ENCODE data around the gene TMEM63C.

Gene TMEM63C

DNA sequence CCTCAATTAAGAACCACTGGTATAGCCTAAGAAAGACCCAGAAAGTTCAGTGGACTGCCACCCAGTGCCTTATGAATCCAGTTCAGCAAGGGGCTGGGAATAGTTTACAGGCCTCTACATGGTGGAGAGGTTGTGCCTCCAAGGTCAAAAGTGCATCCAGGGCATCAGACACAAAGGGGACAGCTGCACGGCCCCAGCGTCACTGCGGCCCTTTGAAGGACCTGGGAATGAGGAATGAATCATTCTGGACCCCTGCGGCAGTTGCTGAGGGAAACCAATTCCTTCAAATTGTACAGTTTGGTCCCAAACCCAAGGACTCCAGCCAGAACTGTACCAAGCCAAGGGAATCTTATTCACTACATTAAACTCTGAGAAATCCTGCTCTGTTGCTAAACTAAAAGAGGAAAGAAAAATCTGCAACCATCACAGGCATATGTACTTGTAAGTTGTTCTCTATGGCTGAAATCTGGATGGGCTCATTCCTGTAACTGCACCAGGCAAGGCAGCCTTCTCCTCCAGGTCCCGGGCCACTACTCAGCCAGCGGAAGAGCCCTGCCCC lies 100.3 kb downstream of the TMEM63C start:
- DNase-seq (ENCODE audit: extremely low spot score) = no peak
- TF ChIP-seq CTBP1 (IDR thresholded peaks at IDR 0.05; ENCODE audit: borderline replicate concordance) (no peak), LEF1 (IDR thresholded peaks at IDR 0.05; ENCODE audit: borderline replicate concordance) (no peak), TARDBP (IDR thresholded peaks at IDR 0.05) (no peak), FOXA1 (IDR thresholded peaks at IDR 0.05) (no peak), ZNF384 (IDR thresholded peaks at IDR 0.05) (no peak)
- TF ChIP-seq, protein P1, sequence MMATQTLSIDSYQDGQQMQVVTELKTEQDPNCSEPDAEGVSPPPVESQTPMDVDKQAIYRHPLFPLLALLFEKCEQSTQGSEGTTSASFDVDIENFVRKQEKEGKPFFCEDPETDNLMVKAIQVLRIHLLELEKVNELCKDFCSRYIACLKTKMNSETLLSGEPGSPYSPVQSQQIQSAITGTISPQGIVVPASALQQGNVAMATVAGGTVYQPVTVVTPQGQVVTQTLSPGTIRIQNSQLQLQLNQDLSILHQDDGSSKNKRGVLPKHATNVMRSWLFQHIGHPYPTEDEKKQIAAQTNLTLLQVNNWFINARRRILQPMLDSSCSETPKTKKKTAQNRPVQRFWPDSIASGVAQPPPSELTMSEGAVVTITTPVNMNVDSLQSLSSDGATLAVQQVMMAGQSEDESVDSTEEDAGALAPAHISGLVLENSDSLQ (IDR thresholded peaks at IDR 0.05) = no peak
- CTCF ChIA-PET = no interaction called here
- POLR2A ChIA-PET = no interaction called here

DNA sequence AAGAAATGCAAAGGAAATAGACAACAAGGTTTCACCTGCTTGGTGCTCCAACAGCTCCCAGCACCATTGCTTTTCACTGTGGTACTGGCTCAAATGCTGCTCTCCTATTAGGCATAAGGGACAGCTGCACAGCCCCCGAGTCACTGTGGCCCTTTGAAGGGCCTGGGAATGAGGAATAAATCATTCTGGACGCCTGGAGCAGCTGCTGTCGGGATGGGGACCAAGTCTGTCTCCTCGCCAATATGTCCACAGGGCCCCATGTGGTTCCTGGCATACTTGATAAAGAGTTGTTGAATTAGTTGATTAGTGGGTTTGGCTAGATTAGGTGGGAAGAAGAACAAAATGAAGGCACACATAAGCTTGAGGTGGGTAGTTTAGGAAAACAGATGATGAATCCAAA lies 102.5 kb downstream of the TMEM63C start:
- TF ChIP-seq SUZ12 (IDR thresholded peaks at IDR 0.05) (no peak), CTBP1 (IDR thresholded peaks at IDR 0.05; ENCODE audit: borderline replicate concordance) (no peak), L3MBTL2 (conservative IDR thresholded peaks at IDR 0.05) (no peak), NFRKB (IDR thresholded peaks at IDR 0.05) (no peak), ZNF384 (IDR thresholded peaks at IDR 0.05) (no peak), FOXA1 (IDR thresholded peaks at IDR 0.05) (no peak)
- DNase-seq (ENCODE audit: extremely low spot score) = no peak
- POLR2A ChIA-PET = no interaction called here
- CTCF ChIA-PET = interaction anchor here (0.6 kb wide), 1 partner anchor 1284 kb away, joined by 6 read pairs; no protein-coding TSS in a partner anchor

DNA sequence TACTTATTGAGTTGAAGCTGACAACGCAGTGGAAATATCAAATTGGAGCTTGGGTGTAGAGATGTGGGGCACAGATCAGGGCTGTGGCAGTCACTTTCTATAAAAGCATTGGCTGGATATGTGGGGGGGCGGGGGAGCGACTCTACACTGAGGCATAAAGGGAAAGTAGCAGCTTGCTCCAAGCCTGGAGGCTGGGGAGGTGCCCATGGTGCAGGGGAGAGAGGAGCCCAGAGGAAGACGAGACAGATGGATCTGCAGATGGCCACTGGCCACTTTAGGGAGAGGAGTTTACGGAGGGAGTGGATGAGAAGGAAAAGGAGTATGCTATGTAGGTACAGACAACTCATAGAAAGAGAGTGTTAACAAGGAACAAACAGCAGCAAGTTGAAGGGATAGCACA lies 102.9 kb downstream of the TMEM63C start:
- CTCF ChIA-PET = no interaction called here
- no peak for DNase-seq (ENCODE audit: extremely low spot score)
- POLR2A ChIA-PET = no interaction called here
- TF ChIP-seq SUZ12 (IDR thresholded peaks at IDR 0.05) (no peak), FOXM1 (IDR thresholded peaks at IDR 0.05; ENCODE audit: borderline replicate concordance) (no peak), SP1 (IDR thresholded peaks at IDR 0.05) (no peak), ELF4 (IDR thresholded peaks at IDR 0.05) (no peak), L3MBTL2 (conservative IDR thresholded peaks at IDR 0.05) (no peak), HDGF (IDR thresholded peaks at IDR 0.05; ENCODE audit: borderline replicate concordance) (no peak), LEF1 (IDR thresholded peaks at IDR 0.05; ENCODE audit: borderline replicate concordance) (no peak)

DNA sequence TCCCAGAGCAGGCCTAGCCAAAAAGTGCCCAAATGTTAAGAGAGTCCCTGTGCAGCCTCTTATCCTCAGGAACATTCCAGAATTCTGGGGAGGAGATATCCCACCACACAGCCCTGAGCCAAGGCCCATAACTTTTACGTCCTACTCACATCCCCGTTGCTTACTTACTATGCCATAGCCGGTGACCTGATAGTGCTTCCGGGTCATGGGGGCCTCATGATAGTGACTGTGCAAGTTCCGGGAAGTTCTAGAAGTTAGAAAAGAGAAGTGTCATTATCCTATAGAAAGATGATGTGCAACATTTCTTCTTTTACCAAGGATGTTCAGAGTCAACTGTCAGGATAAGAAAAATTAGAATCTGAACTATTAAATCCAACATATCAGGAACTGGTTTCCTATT lies 105.0 kb downstream of the TMEM63C start:
- no peak for TF ChIP-seq NFRKB (IDR thresholded peaks at IDR 0.05)
- no peak for TF ChIP-seq ELF4 (IDR thresholded peaks at IDR 0.05)
- no peak for TF ChIP-seq FOXK2 (IDR thresholded peaks at IDR 0.05)
- no peak for TF ChIP-seq CTBP1 (IDR thresholded peaks at IDR 0.05; ENCODE audit: borderline replicate concordance)

DNA sequence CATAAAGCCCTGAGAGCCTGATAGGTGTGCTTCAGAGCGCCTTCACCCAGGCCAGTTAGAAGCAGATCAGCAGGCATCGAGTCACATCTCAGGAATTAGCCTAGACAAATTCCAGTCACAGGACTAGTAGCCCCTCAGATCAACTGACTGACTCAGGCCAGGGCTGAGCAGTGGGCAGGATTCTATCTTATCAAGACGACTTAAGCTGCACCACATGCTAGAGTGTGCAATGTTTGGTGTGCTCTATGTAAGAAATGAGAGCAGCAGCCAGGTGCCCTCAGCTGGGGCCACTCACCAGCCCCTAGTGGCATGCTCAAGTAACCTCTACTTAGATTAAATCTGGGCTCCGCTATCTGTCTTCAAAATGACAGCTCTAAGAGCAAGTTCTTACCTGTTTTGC lies 109.1 kb downstream of the TMEM63C start:
- POLR2A ChIA-PET = no interaction called here

More for the DNA sequence above, 105.0 kb downstream of the TMEM63C start:
- DNase-seq (ENCODE audit: extremely low spot score) = no peak
- ChIA-PET CTCF (interaction anchor here (1.4 kb wide), 1 partner anchor 30 kb away, joined by 5 read pairs; no protein-coding TSS in a partner anchor), POLR2A (no interaction called here)

DNA sequence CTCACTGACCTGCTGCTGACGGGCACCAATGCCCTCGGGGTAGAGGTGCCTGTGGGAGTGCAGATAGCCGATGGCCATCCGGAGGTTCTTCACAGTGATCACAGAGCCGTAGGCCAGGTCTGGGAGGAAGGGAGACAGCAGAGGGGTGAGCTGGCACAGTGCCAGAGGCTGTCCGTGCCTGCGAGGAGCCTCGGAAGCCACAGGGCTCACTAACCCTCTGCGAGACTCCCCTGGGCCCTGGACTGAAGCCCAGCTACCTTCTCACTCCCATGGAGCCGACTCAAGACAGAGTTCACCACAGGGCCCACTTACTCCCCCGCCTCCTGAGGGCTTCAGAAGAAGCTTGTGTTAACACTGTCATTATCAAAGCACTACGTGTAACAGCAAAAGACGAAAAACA lies 114.6 kb downstream of the TMEM63C start:
- TF ChIP-seq CTBP1 (IDR thresholded peaks at IDR 0.05; ENCODE audit: borderline replicate concordance) (no peak), SP1 (IDR thresholded peaks at IDR 0.05) (no peak), L3MBTL2 (conservative IDR thresholded peaks at IDR 0.05) (no peak), TARDBP (IDR thresholded peaks at IDR 0.05) (no peak), FOXA1 (IDR thresholded peaks at IDR 0.05) (no peak)
- CTCF ChIA-PET = interaction anchor here (4.4 kb wide), 1 partner anchor 20 kb away, joined by 21 read pairs; no protein-coding TSS in a partner anchor
- DNase-seq (ENCODE audit: extremely low spot score) = no peak
- POLR2A ChIA-PET = no interaction called here

More for the DNA sequence above, 109.1 kb downstream of the TMEM63C start:
- CTCF ChIA-PET = interaction anchor here (0.6 to 1.8 kb wide), 2 partner anchors 25 to 174 kb away, joined by 3 to 8 read pairs; no protein-coding TSS in a partner anchor
- no peak for TF ChIP-seq FOXK2 (IDR thresholded peaks at IDR 0.05)
- no peak for TF ChIP-seq HDGF (IDR thresholded peaks at IDR 0.05; ENCODE audit: borderline replicate concordance)
- TF ChIP-seq FOXA1 (IDR thresholded peaks at IDR 0.05) = no peak
- no peak for TF ChIP-seq SUZ12 (IDR thresholded peaks at IDR 0.05)
- TF ChIP-seq, protein P1 (IDR thresholded peaks at IDR 0.05) = no peak
- TF ChIP-seq ZNF384 (IDR thresholded peaks at IDR 0.05) = no peak
- no peak for TF ChIP-seq NFRKB (IDR thresholded peaks at IDR 0.05)
- TF ChIP-seq FOXM1 (IDR thresholded peaks at IDR 0.05; ENCODE audit: borderline replicate concordance) = no peak
- no peak for TF ChIP-seq CTBP1 (IDR thresholded peaks at IDR 0.05; ENCODE audit: borderline replicate concordance)
- no peak for TF ChIP-seq L3MBTL2 (conservative IDR thresholded peaks at IDR 0.05)
- TF ChIP-seq LEF1 (IDR thresholded peaks at IDR 0.05; ENCODE audit: borderline replicate concordance) = no peak
- TF ChIP-seq ELF4 (IDR thresholded peaks at IDR 0.05) = no peak
- TF ChIP-seq SP1 (IDR thresholded peaks at IDR 0.05) = no peak
- TF ChIP-seq TARDBP (IDR thresholded peaks at IDR 0.05) = no peak
- no peak for TF ChIP-seq BHLHE40 (IDR thresholded peaks at IDR 0.05; ENCODE audit: borderline replicate concordance)
- no peak for TF ChIP-seq ARNT (IDR thresholded peaks at IDR 0.05)
- DNase-seq (ENCODE audit: extremely low spot score) = no peak

DNA sequence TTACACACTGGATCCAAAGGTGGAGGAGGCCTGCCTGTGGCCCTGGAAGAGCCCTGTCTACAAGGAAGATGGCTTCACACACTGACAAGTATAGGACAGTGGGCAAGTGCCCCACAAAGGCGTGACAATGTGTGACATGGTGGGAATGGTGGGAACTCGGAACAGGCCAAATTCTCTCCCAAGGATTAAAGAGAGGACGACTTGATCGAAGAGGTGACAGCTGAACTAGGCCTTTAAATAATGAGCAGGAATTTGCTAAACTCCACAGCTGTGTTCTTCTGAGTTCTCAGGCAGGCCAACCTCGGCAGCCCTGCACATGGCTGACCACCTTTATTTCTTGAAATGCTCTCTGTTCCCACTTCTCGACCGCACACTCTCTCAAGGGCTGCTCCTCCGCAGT lies 115.3 kb downstream of the TMEM63C start:
- ChIA-PET CTCF (interaction anchor here (4.4 kb wide), 1 partner anchor 19 kb away, joined by 21 read pairs; no protein-coding TSS in a partner anchor), POLR2A (no interaction called here)
- DNase-seq (ENCODE audit: extremely low spot score) = no peak
- TF ChIP-seq FOXK2 (IDR thresholded peaks at IDR 0.05) (no peak), BHLHE40 (IDR thresholded peaks at IDR 0.05; ENCODE audit: borderline replicate concordance) (no peak), SP1 (IDR thresholded peaks at IDR 0.05) (no peak), CTBP1 (IDR thresholded peaks at IDR 0.05; ENCODE audit: borderline replicate concordance) (no peak), TARDBP (IDR thresholded peaks at IDR 0.05) (no peak), ARNT (IDR thresholded peaks at IDR 0.05) (no peak), ZNF384 (IDR thresholded peaks at IDR 0.05) (no peak), ELF4 (IDR thresholded peaks at IDR 0.05) (no peak), LEF1 (IDR thresholded peaks at IDR 0.05; ENCODE audit: borderline replicate concordance) (no peak), FOXM1 (IDR thresholded peaks at IDR 0.05; ENCODE audit: borderline replicate concordance) (no peak), NFRKB (IDR thresholded peaks at IDR 0.05) (no peak), L3MBTL2 (conservative IDR thresholded peaks at IDR 0.05) (no peak), FOXA1 (IDR thresholded peaks at IDR 0.05) (no peak), HDGF (IDR thresholded peaks at IDR 0.05; ENCODE audit: borderline replicate concordance) (no peak), SUZ12 (IDR thresholded peaks at IDR 0.05) (no peak)
- TF ChIP-seq, protein P1 (IDR thresholded peaks at IDR 0.05) = no peak
